GM23338 (cell line): Measurements from ENCODE around the gene DNAI2.

Experiments
- CTCF ChIP-seq, 2 experiments: fragments of 200-600 bp in 1 of 2; sonication (generic) in 1 of 2; conservative IDR thresholded peaks; 2 replicates each; pipeline versions ENCODE4 v1.5.1 to v1.6.1; 2016 to 2017; ENCODE audit warnings: antibody characterized with exemption in 2 of 2, low read depth in 2 of 2, mild to moderate bottlenecking in 2 of 2, moderate library complexity in 1 of 2
- EZH2 ChIP-seq: fragments of 200-600 bp; sonication (generic); IDR thresholded peaks from one replicate; pipeline ENCODE4 v1.8.0; 2017; ENCODE audit warnings: antibody characterized with exemption, mild to moderate bottlenecking, low read depth; ENCODE audit not compliant: unreplicated experiment
- EZH2phosphoT487 ChIP-seq: fragments of 200-600 bp; sonication (generic); IDR thresholded peaks from one replicate; pipeline ENCODE4 v1.8.1; 2018; ENCODE audit warnings: antibody characterized with exemption; ENCODE audit not compliant: unreplicated experiment
- JUNB ChIP-seq: IDR thresholded peaks from one replicate; pipeline ENCODE4 v1.6.1; 2016; ENCODE audit warnings: antibody characterized with exemption; ENCODE audit not compliant: unreplicated experiment
- POLR2AphosphoS5 ChIP-seq: IDR thresholded peaks from 2 replicates; pipeline ENCODE4 v1.6.1; 2016; ENCODE audit warnings: antibody characterized with exemption, low read depth
- REST ChIP-seq: IDR thresholded peaks from one replicate; pipeline ENCODE4 v1.6.1; 2018; ENCODE audit warnings: antibody characterized with exemption; ENCODE audit not compliant: unreplicated experiment
- STAT1 ChIP-seq: IDR thresholded peaks from one replicate; pipeline ENCODE4 v1.6.1; 2016; ENCODE audit warnings: antibody characterized with exemption; ENCODE audit not compliant: unreplicated experiment

- TF ChIP-seq POLR2AphosphoS5, result no peak
- no peak for TF ChIP-seq CTCF (conservative IDR thresholded peaks at IDR 0.05; ENCODE audit: low read depth in 2 of 2)
- TF ChIP-seq EZH2, result no peak
- TF ChIP-seq REST, result no peak
- TF ChIP-seq JUNB, result no peak
- no peak for TF ChIP-seq EZH2phosphoT487
- no peak for TF ChIP-seq STAT1
These were observed 33.3 kb upstream of the DNAI2 start for GRCh38 chr17:74240618-74241205.
